HEK293T (cell line): ENCODE data around the gene PRKCH.

ENCODE experiments used
- ARNT ChIP-seq: fragments of 450-650 bp; IDR thresholded peaks from 2 replicates; pipeline ENCODE4 v1.6.1; 2017; ENCODE audit warnings: mild to moderate bottlenecking
- FOXM1 ChIP-seq: fragments of 450-650 bp; IDR thresholded peaks from 2 replicates; pipeline ENCODE4 v1.6.1; 2017; ENCODE audit warnings: mild to moderate bottlenecking, borderline replicate concordance
- LEF1 ChIP-seq: fragments of 450-650 bp; IDR thresholded peaks from 2 replicates; pipeline ENCODE4 v1.6.1; 2017; ENCODE audit warnings: mild to moderate bottlenecking, borderline replicate concordance
- SP1 ChIP-seq: fragments of 450-650 bp; IDR thresholded peaks from 2 replicates; pipeline ENCODE4 v1.6.1; 2017
- SUZ12 ChIP-seq: fragments of 450-650 bp; IDR thresholded peaks from 2 replicates; pipeline ENCODE4 v1.6.1; 2016; ENCODE audit warnings: mild to moderate bottlenecking
- ZNF384 ChIP-seq: fragments of 450-650 bp; IDR thresholded peaks from 2 replicates; pipeline ENCODE4 v1.6.1; 2016

DNA sequence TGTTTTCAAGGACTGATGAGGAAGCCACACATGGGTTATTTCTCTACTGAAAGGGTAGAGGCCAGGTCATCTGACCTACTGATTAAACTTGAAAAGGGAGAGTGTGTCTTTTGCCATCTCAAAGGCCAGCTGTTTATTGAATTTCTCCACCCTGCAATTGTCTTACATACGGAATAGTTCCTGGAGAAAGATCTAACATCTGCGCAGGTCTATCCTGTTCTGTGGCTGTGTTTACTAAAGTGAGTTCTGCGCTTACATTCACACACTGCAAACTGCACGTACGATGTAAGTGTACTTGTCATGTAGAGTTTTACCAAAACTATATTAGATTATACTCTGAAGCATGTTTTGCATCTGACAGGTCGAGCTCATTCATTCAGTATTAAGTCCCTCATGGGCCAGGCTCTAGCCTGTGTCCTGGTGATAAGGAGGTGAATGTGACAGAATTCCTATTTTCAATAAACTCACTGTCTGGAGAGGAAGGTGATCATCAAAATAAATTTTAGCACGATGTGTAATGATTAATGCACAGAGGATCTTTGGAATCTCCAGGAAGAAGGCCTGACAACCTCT lies 96.6 kb downstream of the PRKCH start:
- TF ChIP-seq SUZ12, result no peak
- TF ChIP-seq ARNT, result no peak
- TF ChIP-seq ZNF384, result no peak
- TF ChIP-seq LEF1, result no peak
- no peak for TF ChIP-seq FOXM1
- no peak for TF ChIP-seq SP1
